Suprapubic skin (tissue), 4 donors: Measurements from ENCODE around the gene ATE1. TPM values are rescaled to one million over a fixed set of nuclear protein-coding genes. Genes with fewer than 3 reads are reported as not detected.

Source experiments
- DNase-seq, 2 donors: peaks; one replicate each; pipeline ENCODE4 v3.0.0-alpha.2; 2019; ENCODE audit warnings: low spot score in 2 of 2
- H3K27ac ChIP-seq: fragments of 200-600 bp; sonication (generic); one replicate; pipeline ENCODE4 v1.5.1; 2019
- H3K27me3 ChIP-seq: fragments of 200-600 bp; sonication (generic); one replicate; pipeline ENCODE4 v1.5.1; 2019
- H3K36me3 ChIP-seq: fragments of 200-600 bp; sonication (generic); one replicate; pipeline ENCODE4 v1.5.1; 2019
- H3K4me1 ChIP-seq: fragments of 200-600 bp; sonication (generic); one replicate; pipeline ENCODE4 v1.5.1; 2019
- H3K4me3 ChIP-seq: fragments of 200-600 bp; sonication (generic); one replicate; pipeline ENCODE4 v1.5.1; 2019; ENCODE audit warnings: mild to moderate bottlenecking
- H3K9me3 ChIP-seq: fragments of 200-600 bp; sonication (generic); one replicate; pipeline ENCODE4 v1.5.1; 2019
- CTCF ChIP-seq, 2 donors: fragments of 200-600 bp in 1 of 2; fragments of 450-650 bp in 1 of 2; sonication (generic) in 1 of 2; IDR thresholded peaks; one replicate each; pipeline ENCODE4 v1.5.1; 2016 to 2019; ENCODE audit warnings: antibody characterized with exemption in 2 of 2, mild to moderate bottlenecking in 1 of 2, moderate library complexity in 1 of 2
- EP300 ChIP-seq: sonication (generic); formaldehyde crosslinking; IDR thresholded peaks from one replicate; pipeline ENCODE4 v1.6.1; 2017; ENCODE audit warnings: antibody characterized with exemption
- POLR2A ChIP-seq, 2 donors: fragments of 450-650 bp; IDR thresholded peaks; one replicate each; pipeline ENCODE4 v1.6.1; 2017; ENCODE audit warnings: antibody characterized with exemption in 2 of 2, mild to moderate bottlenecking in 2 of 2, moderate library complexity in 2 of 2
- POLR2AphosphoS5 ChIP-seq, 3 donors: sonication (generic); formaldehyde crosslinking; IDR thresholded peaks; one replicate each; pipeline ENCODE4 v1.6.1; 2017; ENCODE audit warnings: antibody characterized with exemption in 3 of 3
- WGBS: methylation state at CpG from one replicate; pipeline ENCODE4 v1.1.5; 2018; 5-methylcytosine and 5-hydroxymethylcytosine counted together
- total RNA-seq, 4 donors: library from RNA; depleted of rRNA; stranded (reverse); fragments of >200 nt; gene quantifications; one replicate each; pipeline ENCODE4 v1.1.0, GENCODE V29; 2016

The ATE1 gene
- total RNA-seq, 4 donors from 2014 or later: 20.3 to 23.2 (median 21.7) TPM

DNA sequence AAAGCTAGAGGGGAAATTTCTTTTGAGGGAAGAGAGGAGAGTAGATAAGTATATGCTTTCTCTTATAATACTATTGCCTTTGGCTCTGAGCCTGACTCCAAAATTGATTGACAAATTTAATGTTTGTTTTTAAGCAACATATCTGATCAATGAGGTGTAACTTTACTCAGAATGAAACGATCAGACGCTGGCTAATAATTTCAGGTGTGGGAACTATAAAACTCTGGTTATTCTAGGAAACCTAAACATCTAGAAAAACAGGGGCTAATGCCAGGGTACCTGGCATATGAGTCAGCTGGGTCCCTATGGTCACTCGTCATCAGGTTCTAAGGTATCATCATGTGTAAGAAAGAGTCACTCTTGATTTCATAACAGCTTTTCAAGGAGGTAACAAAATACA lies 139.7 kb downstream of the ATE1 start:
- DNase-seq: no peak
- Histone ChIP-seq H3K27me3 (no peaks in the 10 kb centered on the region), H3K27ac (no peak overlapping the region), H3K36me3 (peaks cover 9% of the 10 kb centered on the region), H3K4me1 (no peaks in the 10 kb centered on the region), H3K9me3 (no peaks in the 10 kb centered on the region), H3K4me3 (no peak overlapping the region)
- WGBS: 78% methylated on average over 3 of the region's 3 CpGs
- TF ChIP-seq POLR2A (IDR thresholded peaks at IDR 0.05) (no peak), POLR2AphosphoS5 (IDR thresholded peaks at IDR 0.05) (no peak)

DNA sequence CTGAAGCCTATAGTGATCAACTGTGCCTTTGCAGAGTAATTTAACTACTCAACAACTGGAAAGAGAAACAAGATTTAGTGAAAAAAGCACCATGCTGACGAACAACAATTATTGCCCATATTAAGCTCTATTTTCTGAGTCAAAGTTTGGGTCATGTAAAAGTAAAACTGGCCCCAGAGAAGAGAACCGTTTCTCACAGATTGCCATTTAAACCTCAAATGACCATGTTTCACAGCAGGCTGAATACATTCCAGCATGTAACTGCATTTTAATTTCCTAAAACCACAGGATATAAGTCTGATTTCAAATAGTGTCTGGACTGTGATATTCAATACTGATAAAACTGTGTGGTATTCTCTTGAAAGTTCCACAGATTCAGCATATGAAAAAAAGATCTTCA lies 140.7 kb downstream of the ATE1 start:
- no peak for DNase-seq
- WGBS: 84% methylated on average over 2 of the region's 2 CpGs
- no peak overlapping the region for H3K4me3 ChIP-seq
- H3K27me3 ChIP-seq: no peaks in the 10 kb centered on the region
- no peak for TF ChIP-seq CTCF (IDR thresholded peaks at IDR 0.05)
- no peaks in the 10 kb centered on the region for H3K4me1 ChIP-seq
- H3K9me3 ChIP-seq: no peaks in the 10 kb centered on the region
- H3K36me3 ChIP-seq: peaks cover 9% of the 10 kb centered on the region
- no peak overlapping the region for H3K27ac ChIP-seq

- DNase-seq: no peak
- Histone ChIP-seq H3K9me3 (no peaks in the 10 kb centered on the region), H3K36me3 (peaks cover 3% of the 10 kb centered on the region), H3K4me1 (no peaks in the 10 kb centered on the region), H3K4me3 (no peak overlapping the region), H3K27ac (no peak overlapping the region), H3K27me3 (no peaks in the 10 kb centered on the region)
- 82% methylated on average over 6 of the region's 6 CpGs for WGBS
- TF ChIP-seq POLR2AphosphoS5 (IDR thresholded peaks at IDR 0.05) (no peak), CTCF (IDR thresholded peaks at IDR 0.05) (no peak)
These were observed 144.0 kb downstream of the ATE1 start for GRCh38 chr10:121783782-121784372.

DNA sequence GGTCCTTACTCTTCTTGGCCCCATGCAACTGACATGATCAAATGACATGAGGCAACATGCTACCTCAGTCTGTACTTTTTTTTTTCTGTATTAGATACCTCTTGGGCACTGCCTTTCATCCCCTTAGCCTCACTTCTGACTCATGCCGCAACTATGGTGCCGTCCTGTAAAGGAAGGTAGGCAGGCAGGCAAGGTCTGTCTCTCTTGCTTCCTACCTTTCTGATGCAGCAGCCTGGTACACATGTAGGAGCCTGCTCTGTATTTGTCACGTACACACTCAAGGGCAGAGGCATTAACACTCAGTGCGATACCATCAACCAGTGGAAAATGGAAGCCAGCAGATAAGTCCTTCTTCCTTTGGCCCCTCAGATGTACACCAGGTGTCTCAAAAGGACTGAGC lies 146.7 kb downstream of the ATE1 start:
- H3K27me3 ChIP-seq: no peaks in the 10 kb centered on the region
- H3K4me1 ChIP-seq: no peaks in the 10 kb centered on the region
- H3K36me3 ChIP-seq: no peaks in the 10 kb centered on the region
- no peak overlapping the region for H3K4me3 ChIP-seq
- H3K9me3 ChIP-seq: no peaks in the 10 kb centered on the region
- 61% methylated on average over 4 of the region's 4 CpGs for WGBS
- TF ChIP-seq POLR2A (IDR thresholded peaks at IDR 0.05) (no peak), POLR2AphosphoS5 (IDR thresholded peaks at IDR 0.05) (no peak), CTCF (IDR thresholded peaks at IDR 0.05) (no peak), EP300 (no peak)
- H3K27ac ChIP-seq: no peak overlapping the region
- no peak for DNase-seq

DNA sequence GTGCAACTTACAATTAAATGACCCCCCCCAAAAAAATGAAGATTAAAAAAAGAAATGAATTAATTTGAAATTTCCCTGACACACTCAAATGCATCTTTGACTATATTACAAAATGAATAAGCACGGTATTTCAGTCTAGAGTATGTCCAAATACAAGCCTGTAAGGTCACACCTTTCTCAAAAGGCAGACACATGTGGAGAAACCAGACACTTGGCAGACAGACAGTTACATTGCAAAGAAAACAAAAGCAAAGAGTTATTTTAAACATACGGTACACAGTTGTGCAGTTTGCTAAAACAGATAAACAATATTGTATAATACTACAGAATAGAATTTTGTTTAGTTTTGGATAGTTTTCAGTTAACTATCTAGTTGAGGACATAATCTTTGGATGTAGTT lies 153.0 kb downstream of the ATE1 start:
- Histone ChIP-seq H3K27me3 (no peaks in the 10 kb centered on the region), H3K4me1 (peaks cover 10% of the 10 kb centered on the region), H3K4me3 (no peak overlapping the region), H3K36me3 (no peaks in the 10 kb centered on the region), H3K27ac (no peak overlapping the region), H3K9me3 (no peaks in the 10 kb centered on the region)
- no peak for TF ChIP-seq CTCF (IDR thresholded peaks at IDR 0.05)
- no peak for TF ChIP-seq POLR2AphosphoS5 (IDR thresholded peaks at IDR 0.05)
- TF ChIP-seq EP300: no peak
- TF ChIP-seq POLR2A (IDR thresholded peaks at IDR 0.05): no peak
- 45% methylated on average over 2 of the region's 2 CpGs for WGBS
- DNase-seq: no peak

- Histone ChIP-seq H3K36me3 (no peaks in the 10 kb centered on the region), H3K4me1 (peaks cover 10% of the 10 kb centered on the region), H3K9me3 (no peaks in the 10 kb centered on the region), H3K27me3 (no peaks in the 10 kb centered on the region), H3K27ac (no peak overlapping the region), H3K4me3 (no peak overlapping the region)
- TF ChIP-seq POLR2A (IDR thresholded peaks at IDR 0.05) (no peak), POLR2AphosphoS5 (IDR thresholded peaks at IDR 0.05) (no peak), CTCF (IDR thresholded peaks at IDR 0.05) (no peak), EP300 (no peak)
- DNase-seq: no peak
- 63% methylated on average over 3 of the region's 3 CpGs for WGBS
These were observed 153.4 kb downstream of the ATE1 start for GRCh38 chr10:121774404-121774803.
